ENCODE results near the gene ROBO1. TPM values are rescaled to one million over a fixed set of nuclear protein-coding genes. Genes with fewer than 3 reads are reported as not detected.
"Not testable (repeated sequence)": the region's sequence is repeated elsewhere in the genome, so short reads cannot be mapped to it uniquely, and the experiment has no call there.

Gene ROBO1
- total and polyA plus RNA-seq, 2 donors from 2014 or later = 2.1 to 22.1 TPM

DNA sequence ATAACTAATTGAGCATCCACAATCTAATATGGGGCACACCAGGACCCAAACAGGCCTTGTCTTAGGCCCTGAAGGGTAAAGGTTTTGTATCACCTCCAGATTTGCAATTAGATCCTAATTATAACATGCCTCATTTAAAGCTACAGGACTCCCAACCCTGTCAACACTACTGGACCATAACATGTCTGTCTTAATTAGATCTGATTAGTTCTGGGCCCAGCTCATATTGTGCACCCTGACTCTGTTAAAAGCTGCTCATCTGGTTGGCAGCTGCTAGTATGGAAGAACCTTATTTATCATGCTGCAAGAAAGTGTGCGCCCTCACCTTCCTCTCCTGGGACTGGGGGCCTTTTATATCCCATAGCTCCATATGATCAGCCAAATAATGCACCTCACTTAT lies 457.8 kb downstream of the ROBO1 start:
- no peak for FAIRE-seq
- TF ChIP-seq, protein P1, sequence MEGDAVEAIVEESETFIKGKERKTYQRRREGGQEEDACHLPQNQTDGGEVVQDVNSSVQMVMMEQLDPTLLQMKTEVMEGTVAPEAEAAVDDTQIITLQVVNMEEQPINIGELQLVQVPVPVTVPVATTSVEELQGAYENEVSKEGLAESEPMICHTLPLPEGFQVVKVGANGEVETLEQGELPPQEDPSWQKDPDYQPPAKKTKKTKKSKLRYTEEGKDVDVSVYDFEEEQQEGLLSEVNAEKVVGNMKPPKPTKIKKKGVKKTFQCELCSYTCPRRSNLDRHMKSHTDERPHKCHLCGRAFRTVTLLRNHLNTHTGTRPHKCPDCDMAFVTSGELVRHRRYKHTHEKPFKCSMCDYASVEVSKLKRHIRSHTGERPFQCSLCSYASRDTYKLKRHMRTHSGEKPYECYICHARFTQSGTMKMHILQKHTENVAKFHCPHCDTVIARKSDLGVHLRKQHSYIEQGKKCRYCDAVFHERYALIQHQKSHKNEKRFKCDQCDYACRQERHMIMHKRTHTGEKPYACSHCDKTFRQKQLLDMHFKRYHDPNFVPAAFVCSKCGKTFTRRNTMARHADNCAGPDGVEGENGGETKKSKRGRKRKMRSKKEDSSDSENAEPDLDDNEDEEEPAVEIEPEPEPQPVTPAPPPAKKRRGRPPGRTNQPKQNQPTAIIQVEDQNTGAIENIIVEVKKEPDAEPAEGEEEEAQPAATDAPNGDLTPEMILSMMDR (IDR thresholded peaks at IDR 0.05; ENCODE audit: borderline replicate concordance, extremely low read depth, insufficient read depth) = no peak

DNA sequence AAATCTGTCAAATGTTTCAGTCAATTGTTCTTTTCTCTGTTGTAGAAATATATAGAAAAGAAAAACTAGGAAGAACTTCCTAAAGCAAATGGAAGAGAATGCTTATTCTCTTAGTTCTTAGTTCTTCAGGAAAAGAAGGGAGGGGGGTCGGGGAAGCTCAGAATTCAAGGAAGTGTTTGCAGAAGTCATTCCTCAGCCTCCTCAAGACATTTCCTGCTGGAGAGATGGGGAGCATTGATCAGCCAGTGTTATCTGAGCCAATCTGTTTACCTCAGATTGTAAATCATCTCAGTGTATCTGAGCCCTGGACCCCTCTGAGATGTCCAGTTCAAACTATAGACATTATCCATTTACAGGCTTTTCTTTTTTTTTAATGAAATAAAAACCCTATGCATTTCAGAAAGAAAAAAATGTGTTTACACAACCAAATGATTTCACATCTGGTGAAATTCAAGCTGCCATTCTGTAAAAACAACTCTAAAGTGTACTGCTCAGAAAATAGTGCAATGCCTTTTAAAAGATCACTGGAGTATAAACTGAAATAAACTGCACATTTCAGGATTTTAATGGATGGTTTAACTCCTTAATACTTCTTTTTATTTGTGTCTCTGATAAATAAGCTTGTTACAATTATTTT lies 460.7 kb downstream of the ROBO1 start:
- FAIRE-seq = no peak

More for the DNA sequence above, 457.8 kb downstream of the ROBO1 start:
- H3K27me3 ChIP-seq (ENCODE audit: control insufficient read depth, insufficient read depth, low read length) = no peaks in the 10 kb centered on the region
- H3K27ac ChIP-seq (ENCODE audit: low read depth in 2 of 2, low read length in 2 of 2) = no peak overlapping the region
- no peak overlapping the region for H3K4me3 ChIP-seq (ENCODE audit: low read length in 3 of 3)
- no peak overlapping the region for H3K9ac ChIP-seq (ENCODE audit: low read length in 3 of 3)
- no peak for DNase-seq
- intact Hi-C loops (cut with DNase I) = no loop called here
- H3K9me3 ChIP-seq (ENCODE audit: control insufficient read depth in 2 of 3, insufficient read depth in 1 of 3, low read length in 3 of 3) = no peaks in the 10 kb centered on the region
- H3K36me3 ChIP-seq (ENCODE audit: control insufficient read depth in 2 of 3, insufficient read depth in 3 of 3, low read length in 3 of 3) = no peaks in the 10 kb centered on the region
- H3K4me1 ChIP-seq (ENCODE audit: control insufficient read depth in 2 of 3, insufficient read depth in 2 of 3, low read depth in 1 of 3, low read length in 3 of 3) = no peaks in the 10 kb centered on the region

DNA sequence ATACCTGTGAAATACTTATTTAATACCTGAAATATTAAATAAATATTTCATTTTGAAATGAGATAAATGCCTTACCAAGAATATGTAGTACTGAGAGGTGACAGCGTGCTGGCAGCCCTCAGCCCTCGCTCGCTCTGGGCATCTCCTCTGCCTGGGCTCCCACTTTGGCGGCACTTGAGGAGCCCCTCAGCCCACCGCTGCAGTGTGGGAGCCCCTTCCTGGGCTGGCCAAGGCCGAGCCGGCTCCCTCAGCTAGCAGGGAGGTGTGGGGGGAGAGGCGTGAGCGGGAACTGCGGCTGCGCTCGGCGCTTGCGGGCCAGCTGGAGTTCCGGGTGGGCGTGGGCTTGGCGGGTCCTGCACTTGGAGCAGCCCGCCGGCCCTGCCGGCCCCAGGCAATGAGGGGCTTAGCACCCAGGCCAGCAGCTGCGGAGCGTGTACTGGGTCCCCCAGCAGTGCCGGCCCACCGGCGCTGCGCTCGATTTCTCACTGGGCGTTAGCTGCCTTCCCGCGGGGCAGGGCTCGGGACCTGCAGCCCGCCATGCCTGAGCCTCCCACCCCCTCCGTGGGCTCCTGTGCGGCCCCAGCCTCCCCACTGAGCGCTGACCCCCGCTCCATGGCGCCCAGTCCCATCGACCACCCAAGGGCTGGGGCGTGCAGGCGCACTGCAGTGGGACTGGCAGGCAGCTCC lies 467.7 kb downstream of the ROBO1 start:
- H3K9ac ChIP-seq (ENCODE audit: low read length in 3 of 3); H3K9me3 ChIP-seq (ENCODE audit: control insufficient read depth in 2 of 3, insufficient read depth in 1 of 3, low read length in 3 of 3); H3K27me3 ChIP-seq (ENCODE audit: control insufficient read depth, insufficient read depth, low read length); intact Hi-C loops (cut with DNase I); H3K36me3 ChIP-seq (ENCODE audit: control insufficient read depth in 2 of 3, insufficient read depth in 3 of 3, low read length in 3 of 3); H3K4me3 ChIP-seq (ENCODE audit: low read length in 3 of 3); FAIRE-seq; H3K27ac ChIP-seq (ENCODE audit: low read depth in 2 of 2, low read length in 2 of 2); H3K4me1 ChIP-seq (ENCODE audit: control insufficient read depth in 2 of 3, insufficient read depth in 2 of 3, low read depth in 1 of 3, low read length in 3 of 3): not testable (repeated sequence)
- DNase-seq = peak in 2 of 5 donors; percentile 26 to 70

More for the DNA sequence above, 460.7 kb downstream of the ROBO1 start:
- DNase-seq = peak in 3 of 5 donors; percentile 14 to 40 (median 26)
- no peak overlapping the region for H3K27ac ChIP-seq (ENCODE audit: low read depth in 2 of 2, low read length in 2 of 2)
- no peak overlapping the region for H3K9ac ChIP-seq (ENCODE audit: low read length in 3 of 3)
- intact Hi-C loops (cut with DNase I) = no loop called here
- no peaks in the 10 kb centered on the region for H3K4me1 ChIP-seq (ENCODE audit: control insufficient read depth in 2 of 3, insufficient read depth in 2 of 3, low read depth in 1 of 3, low read length in 3 of 3)
- no peaks in the 10 kb centered on the region for H3K27me3 ChIP-seq (ENCODE audit: control insufficient read depth, insufficient read depth, low read length)
- no peaks in the 10 kb centered on the region for H3K9me3 ChIP-seq (ENCODE audit: control insufficient read depth in 2 of 3, insufficient read depth in 1 of 3, low read length in 3 of 3)
- no peak overlapping the region for H3K4me3 ChIP-seq (ENCODE audit: low read length in 3 of 3)
- no peaks in the 10 kb centered on the region for H3K36me3 ChIP-seq (ENCODE audit: control insufficient read depth in 2 of 3, insufficient read depth in 3 of 3, low read length in 3 of 3)
- TF ChIP-seq, protein P1 (IDR thresholded peaks at IDR 0.05; ENCODE audit: borderline replicate concordance, extremely low read depth, insufficient read depth) = no peak

DNA sequence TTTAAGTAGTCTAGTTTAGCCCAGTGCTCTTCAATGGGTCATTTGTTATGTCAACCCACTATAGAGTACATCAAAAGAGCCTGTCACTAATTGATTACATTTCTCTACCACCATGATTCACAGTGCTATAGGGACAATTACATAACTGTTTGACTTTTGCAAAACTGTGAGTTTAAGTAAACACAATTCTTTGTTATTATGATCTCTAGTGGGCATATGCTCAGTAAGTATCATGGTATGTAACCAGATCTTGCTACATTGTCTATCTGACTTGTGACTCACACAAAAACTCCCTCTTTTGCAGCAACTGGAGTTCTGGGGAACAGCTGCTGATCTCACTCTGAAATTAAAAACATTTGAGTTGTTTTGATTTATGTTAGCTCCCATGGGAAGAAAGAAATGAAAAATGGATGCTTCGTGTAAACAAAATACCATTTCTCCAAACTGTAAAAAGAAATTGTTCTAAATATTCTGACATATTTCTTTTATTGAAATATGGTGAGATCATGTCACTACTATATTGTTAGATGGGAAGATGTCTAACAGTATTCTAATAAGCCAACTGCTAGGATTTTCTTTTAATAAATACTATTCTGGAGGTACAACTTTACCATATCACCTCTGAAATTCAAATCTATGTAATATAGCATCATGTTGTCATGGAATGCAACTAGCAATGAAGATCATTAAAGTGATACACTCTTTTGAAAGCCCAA lies 470.4 kb downstream of the ROBO1 start:
- TF ChIP-seq, protein P1 (IDR thresholded peaks at IDR 0.05; ENCODE audit: borderline replicate concordance, extremely low read depth, insufficient read depth) = no peak
- DNase-seq (peak in 2 of 5 donors; percentile 37 to 41), FAIRE-seq (no peak)
- Histone ChIP-seq H3K4me1 (ENCODE audit: control insufficient read depth in 2 of 3, insufficient read depth in 2 of 3, low read depth in 1 of 3, low read length in 3 of 3) (peaks cover 0 to 3% (median 0%) of the 10 kb centered on the region in 3 donors), H3K27me3 (ENCODE audit: control insufficient read depth, insufficient read depth, low read length) (no peaks in the 10 kb centered on the region), H3K9ac (ENCODE audit: low read length in 3 of 3) (no peak overlapping the region), H3K27ac (ENCODE audit: low read depth in 2 of 2, low read length in 2 of 2) (no peak overlapping the region), H3K4me3 (ENCODE audit: low read length in 3 of 3) (no peak overlapping the region), H3K9me3 (ENCODE audit: control insufficient read depth in 2 of 3, insufficient read depth in 1 of 3, low read length in 3 of 3) (no peaks in the 10 kb centered on the region), H3K36me3 (ENCODE audit: control insufficient read depth in 2 of 3, insufficient read depth in 3 of 3, low read length in 3 of 3) (no peaks in the 10 kb centered on the region)
- intact Hi-C loops (cut with DNase I) = no loop called here

Data from kidney (tissue), 14 donors.